ENCODE results near the gene CARS1. TPM values are rescaled to one million over a fixed set of nuclear protein-coding genes. Genes with fewer than 3 reads are reported as not detected.

CARS1 gene
- total and polyA plus RNA-seq, 2 of the 4 experiments (the other 2 are of a cell fraction), result 72.7 to 78.3 TPM

DNA sequence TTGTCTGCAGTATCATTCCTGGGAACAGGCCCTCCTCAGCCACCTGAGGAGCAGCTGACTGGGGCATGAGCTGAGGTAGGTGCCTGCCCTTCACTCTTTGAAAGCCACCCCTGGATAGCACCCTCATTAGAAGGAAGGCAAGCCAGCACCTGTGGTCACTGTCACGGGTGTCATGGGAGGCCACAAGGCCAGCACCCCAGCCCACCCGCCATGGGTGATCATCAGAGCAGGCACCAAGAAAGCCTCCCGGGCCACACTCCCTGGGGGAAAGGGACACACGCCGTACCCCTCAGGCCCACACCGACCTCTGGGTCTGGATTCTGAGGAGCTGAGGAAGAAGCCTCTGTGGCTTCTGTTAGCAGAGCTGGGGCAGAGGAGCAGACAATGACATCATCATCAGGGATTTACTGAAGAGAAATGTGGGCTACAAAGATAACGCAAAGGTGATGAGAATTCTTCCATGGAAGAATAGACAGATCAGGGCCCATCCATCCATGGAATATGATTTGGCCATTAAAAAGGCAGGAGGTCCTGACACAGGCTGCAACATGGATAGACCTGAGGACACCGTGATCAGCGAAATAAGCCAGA is 48.4 kb downstream of the CARS1 start:
- Histone ChIP-seq H2BK120ac (ENCODE audit: low read depth, low read length) (no peak overlapping the region), H2BK20ac (ENCODE audit: low read depth, low read length) (no peak overlapping the region), H3K56ac (ENCODE audit: extremely low read depth, insufficient read depth, low read length) (no peak overlapping the region), H3K23ac (ENCODE audit: low read depth, low read length) (no peak overlapping the region), H3K18ac (ENCODE audit: low read depth, low read length) (no peak overlapping the region), H3K4me3 (ENCODE audit: insufficient read depth, low read depth, low read length) (no peak overlapping the region), H3K27me3 (ENCODE audit: control insufficient read depth, insufficient read depth, low read length) (no peaks in the 10 kb centered on the region), H4K5ac (ENCODE audit: low read depth, low read length) (no peak overlapping the region), H3K9ac (ENCODE audit: low read depth, low read length) (no peak overlapping the region), H4K20me1 (ENCODE audit: insufficient read depth, low read length) (peaks cover 25% of the 10 kb centered on the region), H3K79me1 (ENCODE audit: low read depth in 1 of 2, low read length in 2 of 2) (peaks cover 4 to 28% of the 10 kb centered on the region in 2 experiments; a peak in 3 of 4 replicates), H3K9me1 (ENCODE audit: insufficient read depth, low read length) (no peaks in the 10 kb centered on the region; the same call in 1 of the 2 replicates), H3K27ac (ENCODE audit: insufficient read depth, low read length) (no peak overlapping the region), H2AFZ (replicated peaks; ENCODE audit: low read length, poor library complexity) (no peak overlapping the region), H2BK5ac (ENCODE audit: low read depth, low read length, poor library complexity, severe bottlenecking) (no peak overlapping the region), H2BK15ac (ENCODE audit: low read depth, low read length) (no peak overlapping the region), H4K8ac (ENCODE audit: low read depth in 2 of 2, low read length in 2 of 2) (no peak overlapping the region), H4K91ac (ENCODE audit: insufficient read depth, low read depth, low read length) (no peak overlapping the region), H3K4ac (ENCODE audit: low read depth, low read length) (no peak overlapping the region), H3K36me3 (ENCODE audit: control insufficient read depth, insufficient read depth, low read length) (peaks cover 77% of the 10 kb centered on the region), H2AK5ac (ENCODE audit: low read depth, low read length) (no peak overlapping the region), H3K14ac (replicated peaks; ENCODE audit: low read depth, low read length) (no peak overlapping the region), H2AK9ac (replicated peaks; ENCODE audit: low read depth, low read length, poor library complexity) (no peak overlapping the region), H3K4me1 (ENCODE audit: control insufficient read depth, insufficient read depth, low read length) (peaks cover 3% of the 10 kb centered on the region; the same call in 1 of the 2 replicates), H3K9me3 (ENCODE audit: control insufficient read depth, insufficient read depth, low read length) (no peaks in the 10 kb centered on the region), H3K4me2 (ENCODE audit: low read depth, low read length) (no peak overlapping the region)
- DNase-seq (no peak), ATAC-seq (ENCODE audit: low read depth) (no peak)
- in situ Hi-C loops (cut with MboI; ENCODE audit: low sequenced_read_pairs), result no loop called here
- intact Hi-C loops (cut with micrococcal nuclease), result no loop called here
- CTCF ChIA-PET, result no interaction called here
- dilution Hi-C loops (cut with HindIII; ENCODE audit: low sequenced_read_pairs, unreplicated experiment), result no loop called here
- TF ChIP-seq BHLHE40 (IDR thresholded peaks at IDR 0.05; ENCODE audit: low read depth, low read length), result no peak
- TF ChIP-seq CEBPB (IDR thresholded peaks at IDR 0.05; ENCODE audit: low read depth, low read length), result no peak
- no peak for TF ChIP-seq RFX5 (IDR thresholded peaks at IDR 0.05; ENCODE audit: low read depth, low read length)
- TF ChIP-seq POLR2A (IDR thresholded peaks at IDR 0.05; ENCODE audit: low read depth, low read length), result no peak
- TF ChIP-seq FOS (IDR thresholded peaks at IDR 0.05; ENCODE audit: low read depth, low read length), result no peak
- TF ChIP-seq MAFK (IDR thresholded peaks at IDR 0.05; ENCODE audit: low read depth, low read length), result no peak
- no peak for TF ChIP-seq RCOR1 (IDR thresholded peaks at IDR 0.05; ENCODE audit: insufficient replicate concordance, low read length)
- no peak for TF ChIP-seq MAZ (IDR thresholded peaks at IDR 0.05; ENCODE audit: borderline replicate concordance, low read depth, low read length)
- TF ChIP-seq SMC3 (IDR thresholded peaks at IDR 0.05; ENCODE audit: low read depth, low read length), result no peak
- no peak for TF ChIP-seq CHD1 (IDR thresholded peaks at IDR 0.05; ENCODE audit: low read depth, low read length)
- no peak for TF ChIP-seq NFE2L2 (IDR thresholded peaks at IDR 0.05; ENCODE audit: low read depth, low read length)
- TF ChIP-seq, protein P1, sequence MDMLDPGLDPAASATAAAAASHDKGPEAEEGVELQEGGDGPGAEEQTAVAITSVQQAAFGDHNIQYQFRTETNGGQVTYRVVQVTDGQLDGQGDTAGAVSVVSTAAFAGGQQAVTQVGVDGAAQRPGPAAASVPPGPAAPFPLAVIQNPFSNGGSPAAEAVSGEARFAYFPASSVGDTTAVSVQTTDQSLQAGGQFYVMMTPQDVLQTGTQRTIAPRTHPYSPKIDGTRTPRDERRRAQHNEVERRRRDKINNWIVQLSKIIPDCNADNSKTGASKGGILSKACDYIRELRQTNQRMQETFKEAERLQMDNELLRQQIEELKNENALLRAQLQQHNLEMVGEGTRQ (IDR thresholded peaks at IDR 0.05; ENCODE audit: low read depth, low read length), result no peak
- TF ChIP-seq MXI1 (IDR thresholded peaks at IDR 0.05; ENCODE audit: borderline replicate concordance, low read depth, low read length), result no peak
- TF ChIP-seq RAD21 (IDR thresholded peaks at IDR 0.05; ENCODE audit: low read length), result no peak
- TF ChIP-seq, protein P2, sequence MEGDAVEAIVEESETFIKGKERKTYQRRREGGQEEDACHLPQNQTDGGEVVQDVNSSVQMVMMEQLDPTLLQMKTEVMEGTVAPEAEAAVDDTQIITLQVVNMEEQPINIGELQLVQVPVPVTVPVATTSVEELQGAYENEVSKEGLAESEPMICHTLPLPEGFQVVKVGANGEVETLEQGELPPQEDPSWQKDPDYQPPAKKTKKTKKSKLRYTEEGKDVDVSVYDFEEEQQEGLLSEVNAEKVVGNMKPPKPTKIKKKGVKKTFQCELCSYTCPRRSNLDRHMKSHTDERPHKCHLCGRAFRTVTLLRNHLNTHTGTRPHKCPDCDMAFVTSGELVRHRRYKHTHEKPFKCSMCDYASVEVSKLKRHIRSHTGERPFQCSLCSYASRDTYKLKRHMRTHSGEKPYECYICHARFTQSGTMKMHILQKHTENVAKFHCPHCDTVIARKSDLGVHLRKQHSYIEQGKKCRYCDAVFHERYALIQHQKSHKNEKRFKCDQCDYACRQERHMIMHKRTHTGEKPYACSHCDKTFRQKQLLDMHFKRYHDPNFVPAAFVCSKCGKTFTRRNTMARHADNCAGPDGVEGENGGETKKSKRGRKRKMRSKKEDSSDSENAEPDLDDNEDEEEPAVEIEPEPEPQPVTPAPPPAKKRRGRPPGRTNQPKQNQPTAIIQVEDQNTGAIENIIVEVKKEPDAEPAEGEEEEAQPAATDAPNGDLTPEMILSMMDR (conservative IDR thresholded peaks at IDR 0.05; ENCODE audit: low read depth, low read length), result no peak
- TF ChIP-seq, protein P3, sequence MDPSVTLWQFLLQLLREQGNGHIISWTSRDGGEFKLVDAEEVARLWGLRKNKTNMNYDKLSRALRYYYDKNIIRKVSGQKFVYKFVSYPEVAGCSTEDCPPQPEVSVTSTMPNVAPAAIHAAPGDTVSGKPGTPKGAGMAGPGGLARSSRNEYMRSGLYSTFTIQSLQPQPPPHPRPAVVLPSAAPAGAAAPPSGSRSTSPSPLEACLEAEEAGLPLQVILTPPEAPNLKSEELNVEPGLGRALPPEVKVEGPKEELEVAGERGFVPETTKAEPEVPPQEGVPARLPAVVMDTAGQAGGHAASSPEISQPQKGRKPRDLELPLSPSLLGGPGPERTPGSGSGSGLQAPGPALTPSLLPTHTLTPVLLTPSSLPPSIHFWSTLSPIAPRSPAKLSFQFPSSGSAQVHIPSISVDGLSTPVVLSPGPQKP (IDR thresholded peaks at IDR 0.05; ENCODE audit: borderline replicate concordance, low read depth, low read length), result no peak
- BruUV-seq (replicated peaks), result no TSS peak
- POLR2A ChIA-PET (ENCODE audit: unreplicated experiment), result no interaction called here
- WGBS, 2 experiments (ENCODE audit: extremely low coverage in 2 of 2, insufficient read length in 1 of 2), result 93% methylated on average over 3 of the region's 9 CpGs; no CpG with 5 or more reads in 1 of the 2 experiments

Data from IMR-90 (cell line).